Colon (tissue), 2 donors: Measurements from ENCODE around the gene DMKN.

Experiments
- FAIRE-seq: peaks from 2 replicates; lab custom pipeline; 2012; peaks lifted over from hg19 to GRCh38; lab: Jason Lieb, UNC
- donor health status: control.
- donor health status: control.

Gene DMKN

GRCh38 chr19:35549174-35549788 is 35.8 kb upstream of the DMKN start:
- FAIRE-seq = no peak

GRCh38 chr19:35546532-35546931 is 33.1 kb upstream of the DMKN start:
- no peak for FAIRE-seq

GRCh38 chr19:35545855-35546381 is 32.5 kb upstream of the DMKN start:
- no peak for FAIRE-seq

GRCh38 chr19:35545001-35545854 is 31.8 kb upstream of the DMKN start, which contains the start of gene TMEM147:
TSS of gene TMEM147 (plus strand) at chr19:35545626. CDS start at chr19:35545740, 114 bp downstream.
- FAIRE-seq = no peak

- no peak for FAIRE-seq
Observed at GRCh38 chr19:35544110-35544802, 30.8 kb upstream of the DMKN start.

- FAIRE-seq = no peak
Observed at GRCh38 chr19:35543280-35544109, 30.0 kb upstream of the DMKN start.

- FAIRE-seq = no peak
Observed at GRCh38 chr19:35542209-35542608, 28.8 kb upstream of the DMKN start.

- FAIRE-seq = no peak
Observed at GRCh38 chr19:35540356-35540927, 27.0 kb upstream of the DMKN start.

- FAIRE-seq = no peak
Observed at GRCh38 chr19:35539850-35540249, 26.4 kb upstream of the DMKN start.

GRCh38 chr19:35539314-35539713 is 25.9 kb upstream of the DMKN start:
- FAIRE-seq = no peak

- FAIRE-seq = no peak
Observed at GRCh38 chr19:35534803-35535480, 21.5 kb upstream of the DMKN start.

- no peak for FAIRE-seq
Observed at GRCh38 chr19:35533822-35534392, 20.5 kb upstream of the DMKN start.

- no peak for FAIRE-seq
Observed at GRCh38 chr19:35533201-35533821, 19.9 kb upstream of the DMKN start, which contains the start of gene GAPDHS. TSS of gene GAPDHS (plus strand) at chr19:35533456. CDS start at chr19:35533528, 72 bp downstream.

GRCh38 chr19:35531291-35531690 is 17.8 kb upstream of the DMKN start:
- no peak for FAIRE-seq

- no peak for FAIRE-seq
Observed at GRCh38 chr19:35529241-35530218, 16.1 kb upstream of the DMKN start.

GRCh38 chr19:35528218-35529038 is 15.0 kb upstream of the DMKN start, which contains the start of gene SBSN:
TSS of gene SBSN (minus strand) at chr19:35528311. CDS start at chr19:35528281, 30 bp downstream.
- FAIRE-seq = no peak

GRCh38 chr19:35525873-35526272 is 12.4 kb upstream of the DMKN start:
- FAIRE-seq = no peak
